Astrocyte (in vitro differentiated cells and primary cell): ENCODE data around the gene C1orf210. TPM values are rescaled to one million over a fixed set of nuclear protein-coding genes. Genes with fewer than 3 reads are reported as not detected.

Experiments
- DNase-seq: peaks from one replicate; pipeline ENCODE4 v3.0.0-alpha.2; 2010; ENCODE audit warnings: low read depth
- FAIRE-seq: peaks from 2 replicates; lab custom pipeline; 2011; peaks lifted over from hg19 to GRCh38; lab: Jason Lieb, UNC
- H2AFZ ChIP-seq: 2 replicates; pipeline ENCODE4 v1.6.0; 2012; ENCODE audit warnings: low read depth, low read length, inconsistent platforms
- H3K27ac ChIP-seq: 2 replicates; pipeline ENCODE4 v1.5.1; 2011; ENCODE audit warnings: low read depth, low read length, inconsistent platforms
- H3K27me3 ChIP-seq: 2 replicates; pipeline ENCODE4 v1.6.0; 2011; ENCODE audit warnings: low read length, inconsistent platforms; ENCODE audit not compliant: insufficient read depth
- H3K36me3 ChIP-seq: 2 replicates; pipeline ENCODE4 v1.5.1; 2011; ENCODE audit warnings: low read length, inconsistent platforms; ENCODE audit not compliant: insufficient read depth
- H3K4me1 ChIP-seq: 2 replicates; pipeline ENCODE4 v1.5.1; 2011; ENCODE audit warnings: low read length, inconsistent platforms; ENCODE audit not compliant: insufficient read depth
- H3K4me2 ChIP-seq: 2 replicates; pipeline ENCODE4 v1.6.0; 2012; ENCODE audit warnings: low read length, inconsistent platforms
- H3K4me3 ChIP-seq: 2 replicates; pipeline ENCODE4 v1.5.1; 2011; ENCODE audit warnings: low read depth, mild to moderate bottlenecking, low read length, inconsistent platforms; ENCODE audit not compliant: insufficient read depth
- H3K79me2 ChIP-seq: 2 replicates; pipeline ENCODE4 v1.6.0; 2012; ENCODE audit warnings: mild to moderate bottlenecking, low read length, inconsistent platforms; ENCODE audit not compliant: insufficient read depth
- H3K9ac ChIP-seq: 2 replicates; pipeline ENCODE4 v1.6.0; 2012; ENCODE audit warnings: mild to moderate bottlenecking, low read length, inconsistent platforms
- H3K9me3 ChIP-seq: 2 replicates; pipeline ENCODE4 v1.5.1; 2012; ENCODE audit warnings: low read depth, mild to moderate bottlenecking, low read length, inconsistent platforms; ENCODE audit not compliant: insufficient read depth
- H4K20me1 ChIP-seq: 2 replicates; pipeline ENCODE4 v1.6.0; 2012; ENCODE audit warnings: low read length, inconsistent platforms; ENCODE audit not compliant: insufficient read depth
- H3K27ac Mint-ChIP-seq: one replicate; pipeline ENCODE4 v1.8.0; 2021; ENCODE audit warnings: mild to moderate bottlenecking, mixed read lengths; ENCODE audit not compliant: unreplicated experiment
- H3K27me3 Mint-ChIP-seq: one replicate; pipeline ENCODE4 v1.8.0; 2021; ENCODE audit warnings: low read depth, mixed read lengths; ENCODE audit not compliant: unreplicated experiment
- H3K36me3 Mint-ChIP-seq: one replicate; pipeline ENCODE4 v1.8.0; 2021; ENCODE audit warnings: low read depth, mixed read lengths; ENCODE audit not compliant: unreplicated experiment
- H3K4me1 Mint-ChIP-seq: one replicate; pipeline ENCODE4 v1.8.0; 2021; ENCODE audit warnings: low read depth, mixed read lengths; ENCODE audit not compliant: unreplicated experiment
- H3K4me3 Mint-ChIP-seq: one replicate; pipeline ENCODE4 v1.8.0; 2021; ENCODE audit warnings: mild to moderate bottlenecking, moderate library complexity, mixed read lengths; ENCODE audit not compliant: unreplicated experiment
- H3K9me3 Mint-ChIP-seq: one replicate; pipeline ENCODE4 v1.8.0; 2021; ENCODE audit warnings: mild to moderate bottlenecking, mixed read lengths; ENCODE audit not compliant: unreplicated experiment
- CTCF ChIP-seq: IDR thresholded peaks from 2 replicates; pipeline ENCODE4 v1.5.1; 2011; ENCODE audit warnings: low read depth, mild to moderate bottlenecking, inconsistent platforms, low read length, moderate library complexity; ENCODE audit not compliant: insufficient read depth
- EZH2 ChIP-seq: IDR thresholded peaks from 2 replicates; pipeline ENCODE4 v1.6.1; 2012; ENCODE audit warnings: mild to moderate bottlenecking, low read length, inconsistent platforms; ENCODE audit not compliant: insufficient read depth
- total RNA-seq: library from RNA; stranded (reverse); gene quantifications from 2 replicates; pipeline ENCODE4 v1.2.1, GENCODE V29; 2021

The C1orf210 gene
- total RNA-seq, 1 donor from 2014 or later: 0.84 TPM

DNA sequence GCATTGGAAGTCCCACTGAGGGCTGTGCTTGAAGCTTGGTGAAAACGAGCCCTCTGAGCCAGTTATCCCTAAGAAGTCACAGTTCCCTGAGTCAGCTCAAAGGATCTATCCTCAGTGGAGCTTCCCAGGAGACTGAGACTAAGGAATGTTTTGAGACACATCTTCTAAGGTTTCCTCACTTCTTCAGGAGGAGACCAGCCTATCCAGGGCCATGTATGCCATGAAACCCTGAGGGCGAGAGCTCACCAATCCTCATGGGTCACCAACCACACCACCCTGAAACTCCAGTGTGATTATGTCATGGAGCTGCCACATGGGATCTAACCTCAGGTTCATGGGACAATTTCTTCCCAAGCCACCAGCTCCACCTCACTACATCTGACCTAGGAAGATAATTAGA, 7.8 kb upstream of the C1orf210 start:
- no peaks in the 10 kb centered on the region for H3K79me2 ChIP-seq
- no peak for DNase-seq
- H3K9me3 ChIP-seq: no peaks in the 10 kb centered on the region
- H3K36me3 ChIP-seq: no peaks in the 10 kb centered on the region
- no peaks in the 10 kb centered on the region for H4K20me1 ChIP-seq
- no peak overlapping the region for H3K27ac ChIP-seq
- H3K36me3 Mint-ChIP-seq: no peaks in the 10 kb centered on the region
- TF ChIP-seq EZH2 (no peak), CTCF (no peak)
- peaks cover 11% of the 10 kb centered on the region for H3K4me1 Mint-ChIP-seq
- H3K9ac ChIP-seq: no peak overlapping the region
- H2AFZ ChIP-seq: no peak overlapping the region
- no peak overlapping the region for H3K4me3 Mint-ChIP-seq
- no peaks in the 10 kb centered on the region for H3K9me3 Mint-ChIP-seq
- no peak overlapping the region for H3K4me2 ChIP-seq
- FAIRE-seq: no peak
- H3K27me3 ChIP-seq: peaks cover 2% of the 10 kb centered on the region
- peaks cover 8% of the 10 kb centered on the region for H3K27me3 Mint-ChIP-seq
- no peak overlapping the region for H3K4me3 ChIP-seq
- peaks cover 11% of the 10 kb centered on the region for H3K4me1 ChIP-seq
- H3K27ac Mint-ChIP-seq: no peak overlapping the region

DNA sequence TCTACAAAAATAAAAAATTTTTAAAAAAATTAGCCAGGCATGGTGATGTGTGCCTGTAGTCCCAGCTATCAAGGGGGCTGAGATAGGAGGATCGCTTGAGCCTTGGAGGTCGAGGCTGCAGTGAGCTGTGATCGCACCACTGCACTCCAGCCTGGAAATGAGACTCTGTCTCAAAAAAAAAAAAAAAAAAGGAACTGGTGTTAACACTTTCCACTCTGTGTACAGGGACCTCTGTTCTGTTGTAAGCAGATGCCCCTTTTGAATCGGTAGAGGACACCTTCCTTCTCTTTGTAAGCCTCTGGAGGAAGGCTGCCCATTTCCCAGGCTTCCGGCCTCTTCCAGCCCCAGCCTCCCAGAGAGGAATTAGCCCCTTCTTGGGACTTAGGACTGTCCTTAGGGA, 7.3 kb upstream of the C1orf210 start:
- FAIRE-seq: no peak
- no peak for TF ChIP-seq EZH2
- no peak for TF ChIP-seq CTCF
- peaks cover 2% of the 10 kb centered on the region for H3K27me3 ChIP-seq
- H2AFZ ChIP-seq: no peak overlapping the region
- H3K9ac ChIP-seq: no peak overlapping the region
- H3K4me1 ChIP-seq: peaks cover 11% of the 10 kb centered on the region
- no peak overlapping the region for H3K27ac Mint-ChIP-seq
- no peaks in the 10 kb centered on the region for H3K9me3 ChIP-seq
- H3K4me1 Mint-ChIP-seq: peaks cover 11% of the 10 kb centered on the region
- no peak overlapping the region for H3K4me3 ChIP-seq
- H3K4me2 ChIP-seq: no peak overlapping the region
- no peaks in the 10 kb centered on the region for H3K36me3 ChIP-seq
- H3K27ac ChIP-seq: no peak overlapping the region
- no peaks in the 10 kb centered on the region for H3K79me2 ChIP-seq
- no peak overlapping the region for H3K4me3 Mint-ChIP-seq
- no peaks in the 10 kb centered on the region for H3K9me3 Mint-ChIP-seq
- DNase-seq: no peak
- peaks cover 11% of the 10 kb centered on the region for H3K27me3 Mint-ChIP-seq
- no peaks in the 10 kb centered on the region for H4K20me1 ChIP-seq
- no peaks in the 10 kb centered on the region for H3K36me3 Mint-ChIP-seq

- DNase-seq (no peak), FAIRE-seq (no peak)
- H3K9me3 Mint-ChIP-seq: peaks cover 1% of the 10 kb centered on the region
- Histone ChIP-seq H3K9ac (no peak overlapping the region), H3K79me2 (no peaks in the 10 kb centered on the region), H2AFZ (no peak overlapping the region), H3K27ac (no peak overlapping the region), H3K4me3 (no peak overlapping the region), H3K4me1 (peaks cover 11% of the 10 kb centered on the region), H3K9me3 (no peaks in the 10 kb centered on the region), H3K4me2 (no peak overlapping the region), H4K20me1 (no peaks in the 10 kb centered on the region), H3K36me3 (no peaks in the 10 kb centered on the region), H3K27me3 (peaks cover 2% of the 10 kb centered on the region)
- H3K4me3 Mint-ChIP-seq: no peak overlapping the region
- H3K4me1 Mint-ChIP-seq: peaks cover 11% of the 10 kb centered on the region
- no peak overlapping the region for H3K27ac Mint-ChIP-seq
- no peaks in the 10 kb centered on the region for H3K36me3 Mint-ChIP-seq
- H3K27me3 Mint-ChIP-seq: peaks cover 15% of the 10 kb centered on the region
- TF ChIP-seq EZH2 (no peak), CTCF (no peak)
Observed at GRCh38 chr1:43292216-43292615, 6.8 kb upstream of the C1orf210 start.
